Activated CD4-positive, alpha-beta T cell treated with anti-CD3 and anti-CD28 coated beads for 1 hour (primary cell): Measurements from ENCODE around the gene FUT8.

Experiments
- DNase-seq: peaks from one replicate; pipeline ENCODE4 v3.0.0-alpha.2; 2020

FUT8 gene

GRCh38 chr14:65720171-65720570 is 307.6 kb downstream of the FUT8 start:
- DNase-seq = no peak

DNA sequence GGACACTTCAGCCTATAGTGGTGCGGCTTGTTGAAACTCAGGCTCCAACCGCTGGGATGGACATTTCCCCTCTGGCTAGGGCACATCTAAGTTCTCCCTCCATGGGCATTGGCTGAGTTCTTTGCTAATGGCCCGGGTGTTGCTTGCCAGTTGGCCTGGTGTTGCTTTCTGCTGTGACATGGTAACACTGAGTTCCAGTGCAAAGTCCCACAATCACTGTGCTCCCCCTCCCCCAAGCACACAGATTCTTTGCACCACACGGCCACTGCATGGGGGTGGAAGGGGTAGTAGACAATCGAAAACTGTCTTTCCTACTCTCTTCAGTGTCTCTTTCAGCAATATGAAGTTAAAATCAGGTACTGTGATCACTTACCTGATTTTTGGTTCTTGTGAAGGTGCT is 308.2 kb downstream of the FUT8 start:
- DNase-seq = no peak

DNA sequence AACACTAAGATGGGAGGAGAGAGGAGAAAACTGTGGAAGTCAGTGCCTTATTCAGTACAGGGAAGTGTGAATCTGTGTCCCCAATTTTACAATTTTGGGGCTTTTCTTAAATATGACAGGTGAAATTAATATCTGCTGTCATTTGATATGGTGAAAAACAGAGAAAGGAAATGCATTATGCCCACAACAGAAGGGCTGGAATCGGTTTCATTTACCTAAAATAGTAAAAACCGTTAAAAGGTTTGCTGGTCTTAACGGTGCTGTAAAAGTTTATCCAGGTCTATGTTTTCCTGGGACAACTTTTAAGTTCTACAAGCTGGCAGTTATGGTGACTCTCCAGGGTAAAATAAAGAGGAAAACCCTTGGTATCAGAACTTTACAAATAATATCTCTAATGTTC is 310.8 kb downstream of the FUT8 start:
- no peak for DNase-seq

DNA sequence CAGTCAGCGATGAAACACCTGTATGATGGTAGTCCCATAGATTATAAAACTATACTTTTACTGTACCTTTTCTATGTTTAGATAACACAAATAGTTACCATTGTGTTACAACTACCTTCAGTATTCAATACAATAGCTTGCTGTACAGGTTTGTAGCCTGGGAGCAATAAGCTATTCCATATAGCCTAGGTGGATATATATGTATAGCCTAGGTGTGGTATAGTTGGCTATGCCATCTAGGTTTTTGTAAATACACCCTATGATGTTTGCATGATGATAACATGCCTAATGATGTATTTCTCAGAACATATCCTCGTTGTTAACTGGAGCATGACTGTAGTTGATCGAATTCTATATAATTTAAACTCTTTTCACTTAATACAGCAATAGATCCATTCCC is 316.1 kb downstream of the FUT8 start:
- no peak for DNase-seq

DNA sequence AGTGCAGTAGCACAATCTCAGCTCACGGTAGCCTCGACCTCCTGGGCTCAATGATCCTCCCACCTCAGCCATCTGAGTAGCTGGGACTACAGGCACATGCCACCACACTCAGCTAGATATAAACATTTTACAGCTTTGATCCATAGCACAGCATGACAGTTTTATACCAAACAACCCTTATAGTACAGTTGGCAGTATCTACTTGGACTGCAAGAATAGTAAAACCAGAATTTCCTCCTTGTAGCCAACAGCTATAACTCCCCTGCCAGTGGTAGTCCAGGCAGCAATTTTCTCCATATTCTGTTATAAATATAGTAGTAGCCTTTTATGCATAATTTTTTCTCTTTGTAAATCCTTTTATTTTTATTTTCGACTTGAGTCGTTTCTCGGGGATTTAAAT is 317.0 kb downstream of the FUT8 start:
- no peak for DNase-seq

DNA sequence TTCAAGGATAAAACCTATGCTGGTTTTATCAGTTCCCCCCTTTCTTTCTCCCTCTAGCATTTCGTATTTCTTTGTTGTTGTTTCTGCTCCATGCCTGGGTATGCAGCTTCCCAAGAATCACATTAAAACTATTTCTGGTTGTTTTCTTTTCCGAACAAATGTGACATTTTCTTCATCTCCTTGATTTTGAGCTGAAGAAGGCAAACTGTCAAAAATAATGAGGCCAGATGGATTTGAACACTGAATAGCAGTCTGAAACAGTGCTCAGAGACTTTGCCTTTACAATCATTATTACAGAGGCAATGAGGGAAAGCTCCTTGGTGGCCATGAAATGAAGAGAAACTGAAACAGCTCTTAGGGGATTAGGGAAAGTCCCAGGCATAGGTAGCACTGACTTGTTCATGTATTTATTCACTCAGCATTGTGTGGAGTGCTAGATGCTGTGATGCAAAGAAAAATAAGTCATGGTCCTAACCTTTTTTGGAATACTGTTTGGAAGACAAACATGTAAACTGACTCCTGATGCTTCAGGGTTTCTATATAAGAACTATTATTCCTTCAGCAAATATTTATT is 319.5 kb downstream of the FUT8 start:
- DNase-seq = no peak

GRCh38 chr14:65738339-65738738 is 325.8 kb downstream of the FUT8 start:
- no peak for DNase-seq

GRCh38 chr14:65745396-65746190 is 333.1 kb downstream of the FUT8 start:
- DNase-seq = no peak

DNA sequence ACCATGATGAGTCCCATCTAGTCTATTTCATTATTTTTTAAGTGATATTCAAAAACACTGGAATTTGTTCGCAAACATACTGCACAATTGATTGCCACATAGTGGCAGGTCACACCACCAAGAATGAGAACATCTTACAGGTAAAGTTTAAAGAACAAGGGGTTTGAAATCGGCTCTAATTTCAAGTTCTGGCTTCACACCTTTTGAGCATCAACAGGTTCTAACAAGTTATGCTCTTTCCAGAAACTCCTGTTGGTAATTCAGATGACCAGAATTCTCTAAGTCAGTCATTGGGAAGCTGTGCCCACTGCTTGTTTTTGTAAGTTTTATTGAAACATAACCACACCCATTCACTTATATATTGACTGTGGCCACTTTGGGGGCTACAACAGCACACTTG is 336.3 kb downstream of the FUT8 start:
- DNase-seq = no peak

- no peak for DNase-seq
These were observed 336.8 kb downstream of the FUT8 start for GRCh38 chr14:65749287-65749686.

DNA sequence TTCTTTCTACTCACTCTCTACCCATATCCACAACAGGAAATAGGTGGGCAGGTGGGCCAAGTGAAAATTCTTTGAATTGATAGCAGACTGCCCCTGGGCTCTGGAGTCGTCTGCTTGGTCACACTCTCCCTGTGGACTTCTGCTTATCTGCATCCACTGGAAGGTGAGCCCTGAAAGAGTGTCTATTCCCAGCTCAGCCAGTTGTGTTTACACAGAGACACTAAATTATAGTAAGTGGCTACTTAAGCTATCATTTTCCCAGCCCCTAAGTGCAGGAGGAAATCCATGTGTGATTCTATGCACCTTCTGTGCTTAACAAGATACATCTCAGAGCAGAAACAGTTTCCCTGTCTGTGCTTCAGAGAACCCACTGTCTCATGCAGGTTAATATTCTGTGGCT is 338.4 kb downstream of the FUT8 start:
- DNase-seq = no peak

DNA sequence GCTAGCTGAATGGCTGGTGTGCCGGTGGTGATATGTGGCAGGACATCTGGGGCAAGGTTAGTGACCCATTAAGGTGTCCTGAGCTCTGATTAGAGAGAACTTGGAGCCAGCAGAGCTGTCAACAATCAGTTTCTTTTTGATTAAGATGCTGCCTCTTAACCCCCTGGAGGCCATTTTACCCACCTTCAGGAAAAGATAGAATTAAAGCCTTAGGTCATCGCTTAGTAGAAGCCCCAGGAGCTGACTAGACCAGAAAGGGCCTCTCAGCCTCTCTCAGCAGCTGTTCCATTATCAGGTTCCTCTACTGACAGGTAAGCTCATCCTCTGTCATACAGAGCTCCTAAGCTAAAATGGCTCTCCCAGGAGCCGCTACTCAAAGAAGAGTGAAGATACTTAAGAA is 339.0 kb downstream of the FUT8 start:
- DNase-seq = no peak

- no peak for DNase-seq
These were observed 340.5 kb downstream of the FUT8 start for GRCh38 chr14:65753061-65753460.

DNA sequence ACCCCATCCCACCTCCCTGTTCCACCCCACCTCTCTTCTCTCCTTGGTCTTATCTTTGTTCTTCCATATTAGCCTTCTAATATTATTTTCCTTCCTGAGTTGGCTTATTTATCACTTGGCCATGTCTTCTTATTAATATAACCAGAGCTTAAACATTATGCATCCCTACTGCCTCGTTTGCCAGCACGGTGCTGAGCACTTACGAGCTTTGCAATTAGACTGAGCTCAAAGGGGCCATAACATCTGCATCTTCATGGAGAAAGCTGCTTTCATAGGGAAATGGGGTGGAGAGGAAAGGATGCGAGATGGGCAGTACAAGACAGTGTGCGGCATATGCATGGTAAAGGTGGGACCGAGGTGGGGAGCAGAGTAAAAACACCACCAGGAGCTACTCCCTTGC is 342.8 kb downstream of the FUT8 start:
- DNase-seq = no peak

- DNase-seq = no peak
These were observed 344.4 kb downstream of the FUT8 start for GRCh38 chr14:65756880-65757279.

- DNase-seq = no peak
These were observed 356.6 kb downstream of the FUT8 start for GRCh38 chr14:65769151-65769550.

- DNase-seq = no peak
These were observed 358.2 kb downstream of the FUT8 start for GRCh38 chr14:65770681-65771080.

- no peak for DNase-seq
These were observed 358.7 kb downstream of the FUT8 start for GRCh38 chr14:65771271-65771670.

DNA sequence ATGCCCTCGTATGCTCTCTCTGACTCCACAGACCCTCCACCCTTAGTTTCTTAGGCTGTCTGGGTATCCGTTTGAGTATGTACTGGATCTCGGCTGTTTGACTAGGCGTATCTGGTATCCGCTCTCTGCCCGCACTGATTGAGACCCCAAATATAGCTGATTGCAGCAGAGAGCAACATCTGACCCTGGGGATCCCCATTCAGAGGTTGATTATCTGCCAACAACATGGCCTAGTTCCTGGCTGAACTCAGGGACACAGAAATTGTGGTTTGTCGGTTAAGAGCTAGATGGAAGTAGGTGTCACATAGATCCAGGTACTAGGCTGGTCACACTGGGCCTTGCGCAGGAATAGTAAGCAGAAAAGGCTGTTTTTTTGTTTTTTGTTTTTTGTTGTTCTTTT is 359.9 kb downstream of the FUT8 start:
- no peak for DNase-seq

DNA sequence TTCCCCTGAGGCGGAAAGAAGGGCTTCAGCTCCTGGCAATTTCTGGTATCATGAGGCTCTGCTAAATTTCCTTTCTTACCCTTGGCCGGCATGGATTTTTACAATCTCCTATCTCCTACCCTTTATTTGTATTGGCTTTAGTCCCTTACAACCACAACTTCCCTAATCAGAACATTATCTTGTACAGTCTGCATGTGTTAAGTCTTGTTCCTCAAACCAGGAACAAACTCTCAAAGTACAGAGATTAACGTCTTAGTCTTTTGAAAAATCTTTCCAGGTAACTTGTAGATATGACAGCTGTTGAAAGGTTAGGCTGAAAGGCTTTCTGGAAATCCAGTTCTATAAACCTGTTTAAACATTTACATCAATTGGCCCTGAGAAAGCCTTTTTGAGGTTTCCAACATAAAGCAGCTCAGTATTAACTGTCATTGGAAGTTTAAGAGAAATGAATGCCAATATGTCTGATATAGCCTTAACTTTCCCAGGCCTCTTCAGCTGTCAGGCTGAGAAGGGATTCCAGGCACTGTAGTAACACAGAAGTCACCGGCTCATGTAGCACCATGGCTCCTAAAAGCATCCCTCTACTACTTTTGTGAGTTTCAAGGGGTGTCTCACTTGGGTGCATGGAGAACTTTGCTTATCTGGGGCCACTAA is 360.5 kb downstream of the FUT8 start:
- no peak for DNase-seq

DNA sequence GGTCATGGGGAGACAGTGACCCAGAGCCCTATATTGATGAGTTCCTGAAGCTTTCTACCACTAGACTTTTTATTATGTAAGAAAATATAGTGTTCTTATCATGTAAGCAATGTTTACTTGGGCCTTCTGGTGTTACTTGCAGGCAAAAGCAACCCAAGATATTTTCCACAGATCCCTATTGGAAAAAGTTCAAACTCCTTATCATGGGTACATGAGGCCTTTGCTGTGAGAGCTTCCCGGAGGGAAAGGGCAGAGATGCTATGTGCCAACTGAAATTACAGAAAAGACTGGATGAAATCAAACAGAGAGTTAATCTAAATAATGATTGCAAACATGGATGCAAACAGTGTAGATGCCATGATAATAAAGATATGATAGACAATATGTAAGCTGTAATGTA is 361.5 kb downstream of the FUT8 start:
- no peak for DNase-seq

GRCh38 chr14:65776193-65776852 is 363.8 kb downstream of the FUT8 start:
- DNase-seq = no peak

DNA sequence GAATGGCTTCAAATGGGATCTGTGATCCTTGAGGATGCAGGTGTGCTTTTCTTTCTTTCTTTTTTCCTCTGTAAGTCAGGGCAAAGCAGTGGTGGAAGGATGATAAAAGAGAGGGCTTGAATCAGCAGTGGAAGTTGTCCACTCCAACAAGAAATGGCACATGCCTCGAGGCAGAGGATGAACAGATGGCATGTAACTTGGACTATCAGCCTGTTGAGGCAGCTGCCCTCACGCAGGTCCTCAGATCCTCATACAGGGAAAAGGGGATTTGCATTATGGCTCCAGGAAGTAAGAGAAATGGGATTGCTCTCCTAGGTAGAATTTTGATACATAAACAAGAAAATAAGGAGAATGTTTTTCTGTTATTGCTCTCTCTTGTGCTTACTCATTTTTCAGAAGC is 368.0 kb downstream of the FUT8 start:
- no peak for DNase-seq

DNA sequence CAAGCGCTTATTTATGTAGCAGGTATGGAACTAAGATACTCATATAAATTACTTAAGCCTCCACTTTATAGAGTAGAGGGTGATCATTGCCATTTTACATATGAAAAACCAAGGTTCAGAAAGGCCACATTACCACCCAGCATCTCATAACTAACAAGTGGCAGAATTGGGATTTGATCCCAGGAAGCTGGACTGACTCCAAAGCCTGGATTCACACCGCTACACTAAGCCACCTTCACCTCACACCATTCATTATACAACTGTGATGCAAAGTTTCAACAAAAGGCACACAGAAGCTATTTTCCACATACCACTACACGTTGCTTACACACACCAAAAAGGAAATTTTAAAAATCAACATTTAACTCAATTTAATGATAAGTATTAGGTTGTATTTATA is 370.6 kb downstream of the FUT8 start:
- no peak for DNase-seq
